Measurements from ENCODE around the gene CYB561A3.

Gene CYB561A3

GRCh38 chr11:61362542-61362875 lies 827 bp upstream of the CYB561A3 start:
- no peak for TF ChIP-seq CTCF (IDR thresholded peaks at IDR 0.05)

DNA sequence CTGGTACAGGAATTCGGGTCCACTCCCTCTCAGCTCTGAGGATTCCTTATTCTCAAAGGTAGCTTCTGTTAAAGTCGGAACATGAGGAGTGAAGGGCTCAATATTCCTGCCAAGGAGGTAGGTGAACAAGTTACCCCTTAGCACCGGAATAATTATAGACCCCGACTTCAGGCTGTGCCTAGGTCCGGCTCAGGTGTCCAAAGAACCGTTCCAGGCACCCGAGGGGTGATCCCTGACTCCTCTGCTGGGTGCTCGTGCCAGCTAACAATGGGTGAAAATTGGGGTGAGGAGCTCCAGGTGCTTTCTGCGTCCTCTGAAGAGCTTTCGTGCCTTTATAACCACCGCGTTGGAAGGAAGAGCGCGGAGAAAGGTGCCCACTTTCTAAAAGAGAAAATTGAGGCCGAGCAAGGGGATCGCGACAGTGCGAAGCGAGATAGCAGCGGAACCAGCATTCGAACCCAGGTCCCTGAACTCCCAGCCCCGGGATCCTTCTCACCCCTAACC lies 393 bp downstream of the CYB561A3 start:
- no peak for TF ChIP-seq CTCF (IDR thresholded peaks at IDR 0.05)

DNA sequence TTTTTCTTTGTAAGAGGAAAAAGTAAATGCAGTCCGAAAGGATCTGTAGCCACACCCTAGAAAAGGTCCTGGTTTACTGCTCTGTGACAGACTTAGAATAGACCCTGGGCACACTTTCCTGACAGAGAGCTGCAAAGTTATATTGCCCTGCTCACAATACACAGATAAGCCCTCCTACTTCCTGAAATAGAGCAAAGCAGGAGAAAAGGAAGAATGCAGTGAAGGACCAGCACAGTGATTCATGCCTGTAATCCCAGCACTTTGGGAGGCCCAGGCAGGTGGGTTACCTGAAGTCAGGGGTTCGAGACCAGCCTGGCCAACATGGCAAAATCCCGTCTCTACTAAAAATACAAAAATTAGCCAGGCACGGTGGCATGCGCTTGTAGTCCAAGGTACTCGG lies 2.2 kb downstream of the CYB561A3 start:
- no peak for TF ChIP-seq CTCF (IDR thresholded peaks at IDR 0.05)

DNA sequence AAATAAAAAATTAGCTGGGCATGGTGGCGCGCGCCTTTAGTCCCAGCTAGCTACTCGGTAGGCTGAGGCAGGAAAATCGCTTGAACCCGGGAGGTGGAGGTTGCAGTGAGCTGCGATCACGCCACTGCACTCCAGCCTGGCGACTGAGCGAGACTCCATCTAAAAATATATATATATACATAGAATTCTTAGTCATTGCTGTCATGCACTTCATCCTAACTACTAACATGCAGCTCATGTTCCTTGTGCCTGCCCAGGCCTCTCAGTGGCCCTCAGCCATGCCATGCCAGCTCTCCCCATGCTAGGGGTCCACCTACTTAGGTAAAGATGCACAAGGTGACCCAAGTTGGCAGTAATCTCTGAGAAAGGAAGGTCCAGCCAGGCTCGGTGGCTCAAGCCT lies 3.1 kb downstream of the CYB561A3 start:
- TF ChIP-seq CTCF (IDR thresholded peaks at IDR 0.05) = no peak

DNA sequence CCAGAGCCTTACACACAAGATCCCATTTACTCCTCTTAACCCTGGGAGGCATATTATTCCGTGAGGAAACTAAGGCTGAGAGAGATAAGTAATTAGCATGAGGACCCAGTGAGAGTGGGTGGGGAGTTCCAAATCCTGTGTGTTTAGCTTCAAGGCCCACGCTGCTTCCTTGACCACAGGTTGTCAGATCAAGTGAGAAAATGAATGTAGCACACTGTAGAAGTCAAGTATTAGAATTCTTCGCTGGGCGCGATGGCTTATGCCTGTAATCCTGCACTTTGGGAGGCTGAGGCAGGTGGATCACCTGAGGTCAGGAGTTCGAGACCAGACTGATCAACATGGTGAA lies 3.8 kb downstream of the CYB561A3 start:
- no peak for TF ChIP-seq CTCF (IDR thresholded peaks at IDR 0.05)

DNA sequence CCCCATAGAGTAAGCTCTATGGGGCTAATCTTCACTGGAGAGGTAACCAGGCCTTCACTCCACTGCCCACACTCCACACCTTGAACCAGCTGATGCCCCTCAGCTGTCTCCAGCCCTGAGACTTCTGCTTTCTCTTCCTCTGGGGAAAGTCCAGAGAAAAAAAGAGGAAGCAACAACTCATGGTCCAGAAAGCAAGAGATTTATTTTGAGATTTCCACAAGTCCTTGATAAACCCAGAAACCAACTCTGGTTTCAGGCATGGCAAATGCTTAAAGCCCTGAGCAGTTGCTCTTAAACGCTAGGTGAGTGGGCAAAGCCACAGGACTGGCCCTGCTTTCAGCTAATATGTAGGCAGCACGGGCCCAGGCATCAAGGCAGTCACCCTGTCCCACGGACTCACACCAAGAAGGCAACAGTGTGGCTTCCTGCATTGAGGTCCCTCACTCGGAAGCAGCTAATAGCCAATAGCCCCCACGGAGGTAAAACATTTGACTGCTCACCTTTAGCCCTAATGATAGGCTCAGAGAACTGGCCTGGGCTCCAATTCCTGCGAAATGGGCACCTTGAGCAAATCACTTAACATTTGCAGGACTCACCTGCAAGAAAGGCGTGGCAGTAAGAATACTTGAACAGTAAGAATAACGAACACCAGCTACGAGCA lies 4.3 kb downstream of the CYB561A3 start:
- no peak for TF ChIP-seq CTCF (IDR thresholded peaks at IDR 0.05)

DNA sequence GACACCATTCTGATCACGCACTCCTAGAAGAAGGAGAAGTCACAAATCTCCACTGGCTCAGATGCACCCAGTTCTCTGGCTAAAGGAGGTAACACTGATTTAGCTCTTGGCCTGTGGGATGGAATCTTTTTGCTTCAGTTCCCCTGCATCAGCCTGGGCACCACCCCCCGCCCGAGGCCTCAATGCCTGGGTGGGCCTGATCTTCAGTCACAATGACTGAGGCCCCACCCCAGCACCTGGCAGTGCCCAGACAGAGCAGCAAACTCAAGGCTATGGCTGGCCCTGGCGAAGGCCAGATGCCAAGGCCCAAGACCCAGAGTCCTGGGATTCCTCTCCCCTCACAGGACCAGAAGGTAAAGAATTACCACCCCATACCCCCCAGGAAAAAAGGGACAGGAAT lies 5.0 kb downstream of the CYB561A3 start:
- TF ChIP-seq CTCF (IDR thresholded peaks at IDR 0.05) = no peak

DNA sequence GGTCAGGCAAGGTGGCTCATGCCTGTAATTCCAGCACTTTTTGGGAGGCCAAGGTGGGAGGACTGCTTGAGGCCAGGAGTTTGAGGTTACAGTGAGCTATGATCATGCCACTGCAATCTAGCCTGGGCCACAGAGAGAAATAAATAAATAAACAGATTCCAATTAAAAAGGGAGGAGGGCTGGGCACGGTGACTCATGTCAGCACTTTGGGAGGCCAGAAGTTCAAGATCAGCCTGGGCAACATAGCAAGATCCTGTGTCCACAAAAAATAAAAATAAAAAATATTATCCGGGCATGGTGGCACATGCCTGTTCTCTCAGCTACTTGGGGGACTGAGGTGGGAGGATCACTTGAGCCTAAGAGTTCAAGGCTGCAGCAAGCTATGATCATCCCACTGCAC lies 7.5 kb downstream of the CYB561A3 start:
- TF ChIP-seq CTCF (IDR thresholded peaks at IDR 0.05) = no peak

Measured in LNCAP (cell line).